ENCODE measurements around the gene RCSD1. TPM values are rescaled to one million over a fixed set of nuclear protein-coding genes. Genes with fewer than 3 reads are reported as not detected.
A peak's percentile ranks its signal among the peaks of the same experiment; 100 is the strongest.
"Not testable (repeated sequence)": the region's sequence is repeated elsewhere in the genome, so short reads cannot be mapped to it uniquely, and the experiment has no call there.

RCSD1 gene
- total and polyA plus RNA-seq, 3 donors from 2014 or later: 13.8 to 24.7 (median 14.1) TPM

DNA sequence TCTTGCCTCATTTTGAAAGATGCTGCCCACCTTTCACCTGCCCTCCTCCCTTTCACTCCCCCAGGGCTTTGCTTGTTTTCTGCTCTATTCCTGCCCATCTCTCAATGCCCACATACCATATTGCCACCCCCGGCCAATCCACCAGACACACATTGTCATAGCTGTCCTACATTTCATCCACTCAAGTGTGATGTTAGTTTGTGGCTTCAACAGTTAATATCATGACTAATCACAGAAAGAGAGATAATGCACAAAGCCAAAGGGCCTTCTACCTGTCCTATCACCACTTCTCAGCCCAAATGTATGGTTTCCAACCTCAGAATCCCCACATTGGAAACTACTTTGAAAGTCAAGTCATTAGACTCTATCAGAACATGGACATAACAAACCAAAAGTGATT lies 18.0 kb upstream of the RCSD1 start:
- H3K9me3 ChIP-seq: no peaks in the 10 kb centered on the region
- H3K27ac ChIP-seq: no peak overlapping the region
- WGBS, 2 donors: 94 to 95% methylated on average over 1 of the region's 1 CpG
- no peaks in the 10 kb centered on the region for H3K27me3 ChIP-seq
- intact Hi-C loops (cut with DNase I; ENCODE audit: low total_unique reads): no loop called here
- no peak overlapping the region for H3K4me3 ChIP-seq
- no peak for DNase-seq
- no peaks in the 10 kb centered on the region for H3K36me3 ChIP-seq (ENCODE audit: low read depth, missing control alignments)
- H3K4me1 ChIP-seq: peaks cover under 1% of the 10 kb centered on the region
- TF ChIP-seq POLR2A (IDR thresholded peaks at IDR 0.05) (no peak), CTCF (IDR thresholded peaks at IDR 0.05) (no peak)

GRCh38 chr1:167612587-167613385 lies 17.2 kb upstream of the RCSD1 start:
- Histone ChIP-seq H3K27ac (no peak overlapping the region), H3K4me3 (no peak overlapping the region), H3K36me3 (ENCODE audit: low read depth, missing control alignments) (no peaks in the 10 kb centered on the region), H3K9me3 (no peaks in the 10 kb centered on the region), H3K27me3 (no peaks in the 10 kb centered on the region), H3K4me1 (peaks cover 8% of the 10 kb centered on the region)
- intact Hi-C loops (cut with DNase I; ENCODE audit: low total_unique reads): no loop called here
- DNase-seq: no peak
- no peak for TF ChIP-seq POLR2A (IDR thresholded peaks at IDR 0.05)
- TF ChIP-seq CTCF (IDR thresholded peaks at IDR 0.05): no peak
- WGBS, 2 donors: 82 to 90% methylated on average over 2 of the region's 2 CpGs

- H3K27me3 ChIP-seq; DNase-seq; H3K36me3 ChIP-seq (ENCODE audit: low read depth, missing control alignments); intact Hi-C loops (cut with DNase I; ENCODE audit: low total_unique reads); H3K4me3 ChIP-seq; H3K27ac ChIP-seq; H3K9me3 ChIP-seq: not testable (repeated sequence)
- peaks cover 10% of the 10 kb centered on the region for H3K4me1 ChIP-seq
- 88 to 97% methylated on average over 2 of the region's 2 CpGs for WGBS, 2 donors
These were observed 16.0 kb upstream of the RCSD1 start for GRCh38 chr1:167613984-167614383.

- Histone ChIP-seq H3K9me3 (no peaks in the 10 kb centered on the region), H3K27me3 (no peaks in the 10 kb centered on the region), H3K4me3 (no peak overlapping the region), H3K27ac (no peak overlapping the region), H3K4me1 (peaks cover 10% of the 10 kb centered on the region), H3K36me3 (ENCODE audit: low read depth, missing control alignments) (no peaks in the 10 kb centered on the region)
- intact Hi-C loops (cut with DNase I; ENCODE audit: low total_unique reads): no loop called here
- TF ChIP-seq POLR2A (IDR thresholded peaks at IDR 0.05) (no peak), CTCF (IDR thresholded peaks at IDR 0.05) (no peak)
- WGBS, 2 donors: 79 to 88% methylated on average over 1 of the region's 1 CpG
- DNase-seq: no peak
These were observed 15.2 kb upstream of the RCSD1 start for GRCh38 chr1:167614851-167615250.

DNA sequence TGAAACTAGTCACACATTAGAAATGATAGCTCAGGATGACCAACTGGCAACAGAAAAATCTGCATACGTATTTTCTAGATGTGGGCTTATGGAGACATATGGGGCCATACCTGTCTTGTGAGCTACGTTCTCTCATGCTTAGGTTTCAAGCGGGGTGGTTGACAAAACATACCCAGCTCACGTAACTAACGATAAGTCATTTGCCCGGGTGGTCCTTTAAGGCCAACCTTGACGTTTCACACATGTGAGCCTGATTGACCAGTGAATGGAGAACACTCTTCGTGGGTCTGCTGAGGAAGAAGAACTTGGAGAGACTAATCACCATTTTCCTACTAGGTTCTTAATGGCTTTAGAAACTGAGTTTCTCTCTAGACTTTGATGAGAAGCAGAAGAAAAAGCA lies 13.5 kb upstream of the RCSD1 start:
- Histone ChIP-seq H3K36me3 (ENCODE audit: low read depth, missing control alignments) (no peaks in the 10 kb centered on the region), H3K9me3 (no peaks in the 10 kb centered on the region), H3K4me1 (peaks cover 10% of the 10 kb centered on the region), H3K4me3 (no peak overlapping the region), H3K27ac (peak overlapping the region in 1 of 2 donors; percentile 32), H3K27me3 (no peaks in the 10 kb centered on the region)
- no peak for DNase-seq
- WGBS, 2 donors: 77 to 83% methylated on average over 8 of the region's 8 CpGs
- intact Hi-C loops (cut with DNase I; ENCODE audit: low total_unique reads): no loop called here
- TF ChIP-seq CTCF (IDR thresholded peaks at IDR 0.05) (no peak), POLR2A (IDR thresholded peaks at IDR 0.05) (no peak)

Data from testis (tissue), 3 donors.